Loucy (cell line): Measurements from ENCODE around the gene PPFIA4.

Experiments used
- H2AFZ ChIP-seq: fragments of 200-600 bp; sonication (generic); 2 replicates; pipeline ENCODE4 v1.6.0; 2016; ENCODE audit warnings: antibody characterized with exemption, mild to moderate bottlenecking, low read length, moderate library complexity
- H3F3A ChIP-seq: fragments of 200-600 bp; 2 replicates; pipeline ENCODE4 v1.6.0; 2016; ENCODE audit warnings: antibody characterized with exemption, low read depth, mild to moderate bottlenecking
- H3K27me3 ChIP-seq: fragments of 200-600 bp; sonication (generic); 2 replicates; pipeline ENCODE4 v1.6.1; 2014; ENCODE audit warnings: low read length, mild to moderate bottlenecking; ENCODE audit not compliant: insufficient read depth, poor library complexity, severe bottlenecking
- H3K36me3 ChIP-seq: fragments of 200-600 bp; sonication (generic); 2 replicates; pipeline ENCODE4 v1.6.1; 2016; ENCODE audit warnings: low read length; ENCODE audit not compliant: insufficient read depth
- H3K4me1 ChIP-seq: fragments of 200-600 bp; sonication (generic); 2 replicates; pipeline ENCODE4 v1.5.1; 2014; ENCODE audit warnings: low read length, mild to moderate bottlenecking; ENCODE audit not compliant: insufficient read depth, poor library complexity, severe bottlenecking
- H3K4me2 ChIP-seq: fragments of 200-600 bp; sonication (generic); 2 replicates; pipeline ENCODE4 v1.6.0; 2014; ENCODE audit warnings: antibody characterized with exemption, low read length, low read depth, mild to moderate bottlenecking; ENCODE audit not compliant: poor library complexity, severe bottlenecking
- H3K4me3 ChIP-seq: fragments of 200-600 bp; sonication (generic); 2 replicates; pipeline ENCODE4 v1.5.1; 2014; ENCODE audit warnings: low read length, mild to moderate bottlenecking, mixed read lengths; ENCODE audit not compliant: poor library complexity, severe bottlenecking
- H3K79me2 ChIP-seq: fragments of 200-600 bp; sonication (generic); 2 replicates; pipeline ENCODE4 v1.6.1; 2014; ENCODE audit warnings: low read length; ENCODE audit not compliant: insufficient read depth
- H3K9ac ChIP-seq: fragments of 200-600 bp; sonication (generic); 2 replicates; pipeline ENCODE4 v1.6.0; 2014; ENCODE audit warnings: mild to moderate bottlenecking, low read depth, low read length, moderate library complexity; ENCODE audit not compliant: poor library complexity, severe bottlenecking
- H3K9me2 ChIP-seq: fragments of 200-600 bp; sonication (generic); replicated peaks from 2 replicates; pipeline ENCODE4 v1.6.1; 2016; ENCODE audit warnings: low read depth, low read length, mixed read lengths
- H3K9me3 ChIP-seq: fragments of 200-600 bp; sonication (generic); 2 replicates; pipeline ENCODE4 v1.6.1; 2014; ENCODE audit warnings: mild to moderate bottlenecking, antibody characterized with exemption, low read length, low read depth; ENCODE audit not compliant: insufficient read depth
- H4K20me1 ChIP-seq: fragments of 200-600 bp; sonication (generic); 2 replicates; pipeline ENCODE4 v1.6.0; 2014; ENCODE audit warnings: antibody characterized with exemption, low read length, mild to moderate bottlenecking; ENCODE audit not compliant: insufficient read depth, poor library complexity, severe bottlenecking
- CTCF ChIP-seq: fragments of 200-600 bp; sonication (generic); conservative IDR thresholded peaks from 2 replicates; pipeline ENCODE4 v1.5.1; 2014; ENCODE audit warnings: mild to moderate bottlenecking, antibody characterized with exemption, low read length
- EZH2phosphoT487 ChIP-seq: fragments of 200-600 bp; IDR thresholded peaks from 2 replicates; pipeline ENCODE4 v1.6.1; 2018; ENCODE audit warnings: antibody characterized with exemption, mild to moderate bottlenecking, moderate library complexity, borderline replicate concordance

Gene PPFIA4

DNA sequence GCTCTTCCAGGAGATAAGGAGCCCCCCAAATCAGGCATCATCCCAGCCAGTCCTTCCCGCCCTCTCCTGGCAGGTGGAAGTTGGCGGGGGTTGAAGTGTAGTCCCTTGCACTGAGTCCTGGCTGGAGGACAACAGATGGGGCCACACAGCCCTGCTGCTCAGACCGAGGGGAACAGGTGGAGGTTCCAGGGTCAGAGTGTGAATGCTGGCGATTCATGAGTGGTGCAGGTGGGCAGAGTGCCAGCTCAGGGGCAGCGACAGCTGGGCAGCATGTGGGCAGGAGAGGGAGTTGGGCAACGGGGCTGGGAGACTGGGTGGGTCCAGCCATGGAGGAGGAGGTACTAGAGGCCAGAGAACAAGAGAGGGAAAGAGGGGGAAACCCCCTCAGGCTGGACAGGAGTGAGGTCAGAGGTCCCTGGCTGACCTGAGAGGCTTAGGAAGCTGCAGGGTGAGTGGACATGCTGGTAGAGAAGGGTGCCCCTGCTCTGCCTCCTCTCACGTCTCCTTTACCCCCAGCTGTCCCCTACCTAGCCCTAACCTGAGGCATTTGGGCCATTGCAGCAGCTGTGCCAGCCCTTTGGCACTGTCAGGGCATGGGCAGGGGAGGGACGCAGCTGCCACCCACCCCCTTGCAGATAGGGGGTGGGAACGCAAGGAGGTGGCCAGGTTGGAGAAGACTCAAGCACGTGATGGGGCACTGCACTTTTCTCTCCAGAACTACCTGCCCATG is 90.0 kb downstream of the PPFIA4 start:
- H3K4me2 ChIP-seq, result no peak overlapping the region
- peaks cover 4% of the 10 kb centered on the region for H3K4me1 ChIP-seq
- H3K79me2 ChIP-seq, result no peaks in the 10 kb centered on the region
- no peak overlapping the region for H2AFZ ChIP-seq
- peaks cover 9% of the 10 kb centered on the region for H3K27me3 ChIP-seq
- no peaks in the 10 kb centered on the region for H4K20me1 ChIP-seq
- H3K9me2 ChIP-seq, result no peaks in the 10 kb centered on the region
- H3K9ac ChIP-seq, result no peak overlapping the region
- H3K36me3 ChIP-seq, result no peaks in the 10 kb centered on the region
- no peaks in the 10 kb centered on the region for H3K9me3 ChIP-seq
- H3K4me3 ChIP-seq, result no peak overlapping the region
- TF ChIP-seq CTCF (no peak), EZH2phosphoT487 (no peak)
- H3F3A ChIP-seq, result no peaks in the 10 kb centered on the region

GRCh38 chr1:203117611-203118575 is 91.6 kb downstream of the PPFIA4 start:
- Histone ChIP-seq H3K9me3 (no peaks in the 10 kb centered on the region), H3K79me2 (no peaks in the 10 kb centered on the region), H3K4me3 (no peak overlapping the region), H2AFZ (no peak overlapping the region), H3K9me2 (no peaks in the 10 kb centered on the region), H3K4me1 (peaks cover 12% of the 10 kb centered on the region), H3K27me3 (peaks cover 9% of the 10 kb centered on the region), H3K36me3 (no peaks in the 10 kb centered on the region), H3K9ac (no peak overlapping the region), H3F3A (no peaks in the 10 kb centered on the region), H4K20me1 (no peaks in the 10 kb centered on the region), H3K4me2 (no peak overlapping the region)
- TF ChIP-seq CTCF, result peak; percentile 57
- no peak for TF ChIP-seq EZH2phosphoT487

DNA sequence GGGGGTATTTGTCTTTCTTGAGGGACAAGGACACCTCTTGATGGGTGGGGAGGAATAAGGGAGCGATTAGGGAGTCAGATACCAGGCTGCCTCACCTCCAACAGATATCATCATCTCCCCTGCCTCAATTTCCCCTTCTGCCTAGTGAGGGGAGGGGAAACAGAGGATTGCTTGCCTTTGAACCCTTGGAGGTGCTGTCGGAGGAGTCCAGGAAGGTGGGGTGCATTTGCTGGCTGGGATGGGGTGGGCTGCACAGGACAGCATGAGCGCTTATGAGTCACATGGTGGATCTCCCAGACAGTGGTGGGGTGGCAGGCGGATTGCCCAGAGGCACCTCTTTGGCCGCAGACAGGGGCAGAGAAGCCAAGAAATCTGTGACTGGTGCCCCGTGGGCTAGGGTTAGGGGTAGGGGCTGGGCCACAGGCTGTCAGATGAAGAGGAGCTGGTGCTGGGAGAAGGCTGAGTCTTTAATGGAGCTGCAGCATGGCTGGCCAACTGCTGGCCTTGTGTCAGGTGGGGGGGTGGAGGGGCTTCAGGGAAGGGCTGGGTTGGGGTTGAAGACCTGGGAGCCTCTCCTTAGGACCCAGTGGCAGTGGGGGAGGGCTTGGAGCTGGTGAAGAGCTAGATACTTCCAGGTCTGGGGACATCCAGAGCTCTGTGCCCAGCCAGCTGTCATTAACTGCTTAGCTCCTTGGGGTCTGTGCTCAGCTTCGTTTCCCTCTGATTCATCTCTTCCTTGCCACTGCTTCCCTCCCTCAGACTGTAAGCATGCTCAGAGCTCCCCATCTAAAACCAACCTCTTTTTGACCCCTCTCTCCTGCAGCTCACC is 94.2 kb downstream of the PPFIA4 start:
- Histone ChIP-seq H3K9me3 (no peaks in the 10 kb centered on the region), H3F3A (no peaks in the 10 kb centered on the region), H4K20me1 (no peaks in the 10 kb centered on the region), H3K4me3 (no peak overlapping the region), H3K9ac (no peak overlapping the region), H3K9me2 (no peaks in the 10 kb centered on the region), H3K27me3 (no peaks in the 10 kb centered on the region), H3K36me3 (no peaks in the 10 kb centered on the region), H3K4me2 (peak overlapping the region; percentile 49), H2AFZ (no peak overlapping the region), H3K4me1 (peaks cover 28% of the 10 kb centered on the region), H3K79me2 (no peaks in the 10 kb centered on the region)
- TF ChIP-seq EZH2phosphoT487 (no peak), CTCF (no peak)
